HG02973 (cell line): ENCODE data around the gene CFLAR.
"Not testable (repeated sequence)": the region's sequence is repeated elsewhere in the genome, so short reads cannot be mapped to it uniquely, and the experiment has no call there.

Experiments used
- ATAC-seq: cut with Tn5 transposase; IDR thresholded peaks from one replicate; pipeline ENCODE4 v1.9.1; 2021; ENCODE audit warnings: moderate library complexity; ENCODE audit not compliant: unreplicated experiment

Gene CFLAR

DNA sequence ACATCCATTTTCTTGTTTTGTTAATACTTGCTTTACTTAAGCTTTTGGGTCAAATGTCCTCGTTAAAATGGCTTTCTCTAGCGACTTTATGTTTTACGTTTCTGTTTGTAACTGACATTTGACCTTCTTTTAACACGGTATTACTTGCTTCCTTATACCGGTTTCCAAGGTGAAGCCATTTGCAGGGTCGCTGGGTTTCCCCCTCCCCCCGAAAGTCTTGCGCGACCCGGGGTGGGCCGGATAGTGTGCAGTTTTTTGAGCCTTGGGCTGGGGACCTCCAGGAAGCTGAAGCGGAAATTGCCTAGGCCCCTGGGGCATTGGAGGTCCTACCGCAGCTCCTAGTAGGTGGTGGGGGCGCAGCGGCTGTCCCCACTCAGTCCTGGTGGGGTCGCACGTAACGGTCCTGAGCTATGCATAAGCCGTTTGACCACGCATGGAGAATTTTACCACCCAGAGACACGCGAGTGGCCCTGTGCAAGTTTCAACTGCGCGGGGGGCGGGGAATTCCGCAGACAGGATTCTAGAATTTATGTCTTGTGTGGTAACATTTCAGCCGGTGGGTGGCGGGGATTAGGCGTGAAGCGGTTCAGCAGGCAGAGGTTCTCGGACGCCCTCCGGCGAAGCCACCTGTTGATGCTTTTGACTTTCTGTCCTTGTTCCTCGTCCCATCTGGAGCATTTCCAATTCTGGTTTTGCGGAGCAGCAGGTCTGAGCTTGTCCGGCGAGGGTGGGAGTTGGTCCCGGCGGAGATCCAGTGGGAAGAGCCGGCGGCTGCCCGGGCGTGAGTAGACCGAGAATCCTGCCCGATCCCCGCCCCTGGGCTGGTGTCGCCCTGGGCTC, 2.4 kb downstream of the CFLAR start:
- peak; percentile 42 for ATAC-seq

DNA sequence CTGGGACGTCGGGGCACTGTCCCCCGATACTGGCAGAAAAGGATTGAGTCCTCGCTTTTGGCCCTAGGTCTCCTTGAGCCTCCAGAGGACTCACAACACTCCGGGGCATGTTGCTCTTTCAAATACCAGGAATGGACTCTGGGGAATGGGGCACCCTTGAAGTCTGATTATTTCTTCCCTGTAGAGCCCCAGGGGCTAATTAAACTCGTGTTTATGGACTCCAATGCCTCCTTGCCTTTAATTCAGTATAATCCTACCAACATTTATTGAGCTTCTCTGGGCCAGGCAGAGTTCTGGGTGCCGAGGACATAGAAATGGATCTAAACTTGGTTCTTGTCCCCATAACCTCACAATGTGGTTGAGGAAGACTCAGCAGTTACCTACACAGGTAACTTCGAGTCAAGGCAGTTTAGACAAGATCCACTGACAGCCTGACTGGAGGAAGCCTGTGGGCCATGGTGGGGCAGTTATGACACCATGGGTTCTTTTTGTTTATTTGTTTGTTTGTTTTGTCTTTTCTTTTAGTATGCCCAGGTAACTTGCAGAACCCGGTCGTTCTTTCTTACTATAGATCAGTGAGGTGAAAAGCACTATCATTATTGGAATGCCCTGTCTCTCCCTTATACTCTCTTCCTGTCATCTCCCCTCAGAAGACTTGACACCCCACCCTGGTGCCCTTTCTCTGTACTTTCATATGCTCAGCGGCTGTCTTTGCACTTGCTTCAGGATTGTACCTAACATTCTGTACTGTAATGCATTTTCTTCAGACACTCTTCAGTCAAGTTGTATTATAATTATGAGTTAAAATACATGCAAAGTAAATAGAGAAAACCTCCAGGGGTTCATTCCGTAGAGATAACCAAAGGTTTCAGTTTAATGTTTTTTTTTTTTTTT, 3.2 kb downstream of the CFLAR start:
- no peak for ATAC-seq

GRCh38 chr2:201122276-201122675, 6.3 kb downstream of the CFLAR start:
- ATAC-seq = no peak

- ATAC-seq = peak; percentile 23
These were observed 10.6 kb downstream of the CFLAR start for GRCh38 chr2:201126308-201127151.

GRCh38 chr2:201127152-201127511, 11.2 kb downstream of the CFLAR start:
- ATAC-seq = no peak

DNA sequence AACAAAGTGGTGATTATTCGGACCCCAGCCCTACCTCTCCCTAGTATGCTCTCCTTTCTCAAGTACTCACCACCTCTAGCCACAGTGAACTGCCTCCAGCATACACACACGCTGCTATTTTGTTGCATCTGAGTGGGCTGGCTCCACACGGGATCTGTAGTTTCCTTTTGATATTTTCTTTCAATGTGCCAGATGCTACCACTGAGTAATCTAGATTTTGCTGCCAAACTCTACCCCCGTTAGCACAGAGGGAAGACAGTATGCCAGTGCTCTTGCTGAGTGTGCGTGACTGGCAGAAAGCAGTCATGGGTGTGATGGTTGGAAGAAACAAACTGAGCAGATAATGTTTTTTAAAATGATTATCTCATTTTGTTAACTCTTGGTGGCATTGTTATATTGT, 11.6 kb downstream of the CFLAR start:
- no peak for ATAC-seq

- no peak for ATAC-seq
These were observed 12.1 kb downstream of the CFLAR start for GRCh38 chr2:201128033-201128432.

- no peak for ATAC-seq
These were observed 13.1 kb downstream of the CFLAR start for GRCh38 chr2:201128933-201129505.

DNA sequence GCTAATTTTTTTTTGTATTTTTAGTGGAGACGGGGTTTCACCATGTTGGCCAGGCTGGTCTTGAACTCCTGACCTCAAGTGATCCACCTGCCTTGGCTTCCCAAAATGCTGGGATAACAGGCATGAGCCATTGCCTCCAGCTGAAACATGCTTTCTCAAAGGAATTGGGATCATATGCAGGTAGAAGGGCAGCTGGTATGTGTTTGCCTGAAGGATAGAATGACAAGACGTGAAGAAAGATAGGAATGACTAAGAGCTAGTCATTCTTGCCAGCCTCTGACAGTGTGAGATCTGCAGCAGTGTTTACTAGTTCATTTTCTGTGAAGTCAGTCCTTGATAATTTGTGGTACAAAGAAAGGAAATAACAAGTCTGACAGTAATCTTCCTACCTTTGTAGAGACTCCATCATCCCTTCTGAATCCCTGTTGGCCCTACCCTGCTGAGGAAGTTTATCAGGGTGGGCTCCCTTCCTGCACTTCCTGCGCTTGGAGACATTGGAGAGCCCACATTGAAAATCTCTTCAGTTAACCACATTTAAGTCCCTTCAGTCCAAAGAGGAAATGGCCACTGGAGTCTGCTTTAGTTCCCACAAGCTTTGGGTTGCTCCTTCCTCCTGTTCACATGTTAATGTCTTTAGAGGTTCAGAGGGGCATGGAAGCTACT, 14.7 kb downstream of the CFLAR start:
- ATAC-seq = peak; percentile 34

- no peak for ATAC-seq
These were observed 16.6 kb downstream of the CFLAR start for GRCh38 chr2:201132518-201132917.

DNA sequence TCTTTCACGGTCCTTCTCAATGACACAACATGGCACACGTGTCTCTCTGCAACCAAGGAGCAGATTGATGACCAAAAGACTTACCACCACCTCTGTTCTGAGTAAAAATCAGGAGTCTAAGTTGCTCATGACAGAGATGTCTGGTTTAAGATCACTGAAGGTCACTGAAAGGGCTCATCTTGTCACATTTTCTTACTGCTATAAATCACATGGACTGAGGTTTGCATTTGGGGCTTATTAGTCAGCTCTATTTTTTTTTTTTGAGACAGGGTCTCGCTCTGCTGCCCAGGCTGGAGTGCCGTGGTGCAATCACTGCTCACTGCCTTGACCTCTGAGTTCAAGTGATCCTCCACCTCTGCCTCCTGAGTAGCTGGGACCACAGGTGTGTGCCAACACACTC, 19.4 kb downstream of the CFLAR start:
- ATAC-seq = no peak

GRCh38 chr2:201136889-201137321, 20.9 kb downstream of the CFLAR start:
- no peak for ATAC-seq

GRCh38 chr2:201137505-201138400, 21.8 kb downstream of the CFLAR start:
- ATAC-seq = no peak

DNA sequence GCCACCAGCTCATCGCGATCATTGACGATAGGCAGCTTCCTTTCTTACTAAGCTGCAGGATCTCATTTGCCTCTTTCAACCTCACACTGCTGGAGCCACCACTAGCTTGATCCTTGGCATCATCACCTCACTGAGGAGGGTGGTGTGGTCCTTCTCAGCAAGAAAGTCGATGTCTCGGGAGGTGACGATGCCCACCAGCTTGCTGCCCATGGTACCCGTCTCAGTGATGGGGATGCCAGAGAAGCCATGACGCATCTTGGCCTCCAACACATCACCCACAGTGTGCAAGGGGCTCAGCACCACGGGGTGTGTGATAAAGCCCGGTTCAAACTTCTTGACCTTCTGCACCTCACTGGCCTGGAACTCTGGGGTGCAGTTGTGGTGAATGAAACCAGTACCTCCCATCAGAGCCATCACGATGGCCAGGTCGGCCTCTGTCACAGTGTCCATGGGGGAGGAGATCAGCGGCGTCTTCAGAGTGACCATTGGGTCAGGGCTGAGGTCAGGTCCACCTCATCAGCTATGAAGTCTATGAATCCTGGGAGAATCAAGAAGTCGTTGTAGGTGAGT, 22.5 kb downstream of the CFLAR start:
- ATAC-seq = no peak

DNA sequence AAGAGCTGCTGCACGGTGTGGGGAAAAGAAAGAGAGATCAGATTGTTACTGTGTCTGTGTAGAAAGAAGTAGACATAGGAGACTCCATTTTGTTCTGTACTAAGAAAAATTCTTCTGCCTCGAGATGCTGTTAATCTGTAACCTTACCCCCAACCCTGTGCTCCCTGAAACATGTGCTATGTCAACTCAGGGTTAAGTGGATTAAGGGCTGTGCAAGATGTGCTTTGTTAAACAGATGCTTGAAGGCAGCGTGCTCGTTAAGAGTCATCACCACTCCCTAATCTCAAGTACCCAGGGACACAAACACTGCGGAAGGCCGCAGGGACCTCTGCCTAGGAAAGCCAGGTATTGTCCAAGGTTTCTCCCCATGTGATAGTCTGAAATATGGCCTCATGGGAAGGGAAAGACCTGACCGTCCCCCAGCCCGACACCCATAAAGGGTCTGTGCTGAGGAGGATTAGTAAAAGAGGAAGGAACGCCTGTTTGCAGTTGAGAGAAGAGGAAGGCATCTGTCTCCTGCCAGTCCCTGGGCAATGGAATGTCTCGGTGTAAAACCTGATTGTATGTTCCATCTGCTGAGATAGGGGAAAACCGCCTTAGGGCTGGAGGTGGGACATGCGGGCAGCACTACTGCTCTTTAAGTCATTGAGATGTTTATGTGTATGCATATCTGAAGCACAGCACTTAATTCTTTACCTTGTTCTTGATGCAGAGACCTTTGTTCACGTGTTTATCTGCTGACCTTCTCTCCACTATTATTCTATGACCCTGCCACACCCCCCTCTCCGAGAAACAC, 23.2 kb downstream of the CFLAR start:
- ATAC-seq = not testable (repeated sequence)

DNA sequence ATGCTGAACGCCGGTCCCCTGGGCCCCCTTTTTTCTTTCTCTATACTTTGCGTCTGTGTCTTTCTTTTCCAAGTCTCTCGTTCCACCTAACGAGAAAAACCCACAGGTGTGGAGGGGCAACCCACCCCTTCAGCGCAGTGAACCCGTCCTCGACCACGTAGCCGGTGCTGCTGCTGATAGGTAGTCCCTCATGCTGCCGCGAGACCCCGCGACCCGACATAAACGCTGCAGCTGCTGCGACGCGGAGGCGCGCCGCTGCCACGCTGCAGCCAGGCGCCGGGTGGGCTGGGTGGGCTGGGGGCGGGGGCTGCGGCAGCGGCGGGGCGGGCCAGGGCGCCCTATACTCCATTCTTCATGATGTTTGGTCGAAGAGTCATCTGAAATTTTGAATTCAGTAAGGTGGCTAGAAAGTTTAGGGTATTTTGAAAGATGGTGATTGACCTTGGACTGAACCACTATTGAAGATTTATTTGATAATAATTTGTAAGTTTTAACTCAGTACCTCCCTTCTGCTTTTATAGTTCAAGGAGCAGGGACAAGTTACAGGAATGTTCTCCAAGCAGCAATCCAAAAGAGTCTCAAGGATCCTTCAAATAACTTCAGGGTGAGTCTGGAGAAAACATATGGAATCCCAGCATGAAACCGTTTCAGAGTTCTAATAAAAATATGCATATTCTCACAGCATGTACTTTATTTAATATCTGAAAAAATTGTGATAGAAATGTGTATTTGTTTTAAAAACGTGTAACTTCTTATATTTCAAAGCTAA, 24.1 kb downstream of the CFLAR start:
- ATAC-seq = no peak
